ENCODE data around the gene LOXHD1. TPM values are rescaled to one million over a fixed set of nuclear protein-coding genes. Genes with fewer than 3 reads are reported as not detected.

Gene LOXHD1
- total and polyA plus RNA-seq, 2 of the 4 experiments (the other 2 are of a cell fraction) = not detected

- dilution Hi-C loops (cut with HindIII; ENCODE audit: low sequenced_read_pairs, unreplicated experiment) (no loop called here), in situ Hi-C loops (cut with MboI; ENCODE audit: low sequenced_read_pairs) (no loop called here)
Measured at GRCh38 chr18:46559946-46560670, 96.9 kb downstream of the LOXHD1 start.

More at GRCh38 chr18:46559946-46560670, 96.9 kb downstream of the LOXHD1 start:
- Histone ChIP-seq H3K4me1 (ENCODE audit: control insufficient read depth, insufficient read depth, low read length) (no peaks in the 10 kb centered on the region), H3K18ac (ENCODE audit: low read depth, low read length) (no peak overlapping the region), H2AFZ (replicated peaks; ENCODE audit: low read length, poor library complexity) (no peak overlapping the region), H3K27me3 (ENCODE audit: control insufficient read depth, insufficient read depth, low read length) (no peaks in the 10 kb centered on the region), H3K36me3 (ENCODE audit: control insufficient read depth, insufficient read depth, low read length) (no peaks in the 10 kb centered on the region), H2BK15ac (ENCODE audit: low read depth, low read length) (no peak overlapping the region), H4K20me1 (ENCODE audit: insufficient read depth, low read length) (no peaks in the 10 kb centered on the region), H3K79me1 (ENCODE audit: low read depth in 1 of 2, low read length in 2 of 2) (no peaks in the 10 kb centered on the region), H3K14ac (replicated peaks; ENCODE audit: low read depth, low read length) (no peak overlapping the region), H2BK5ac (ENCODE audit: low read depth, low read length, poor library complexity, severe bottlenecking) (no peak overlapping the region), H3K9me3 (ENCODE audit: control insufficient read depth, insufficient read depth, low read length) (no peaks in the 10 kb centered on the region), H3K4ac (ENCODE audit: low read depth, low read length) (no peak overlapping the region), H2AK5ac (ENCODE audit: low read depth, low read length) (no peak overlapping the region), H3K9me1 (ENCODE audit: insufficient read depth, low read length) (no peaks in the 10 kb centered on the region), H3K4me3 (ENCODE audit: insufficient read depth, low read depth, low read length) (no peak overlapping the region), H3K27ac (ENCODE audit: insufficient read depth, low read length) (no peak overlapping the region), H2AK9ac (replicated peaks; ENCODE audit: low read depth, low read length, poor library complexity) (no peak overlapping the region), H3K56ac (ENCODE audit: extremely low read depth, insufficient read depth, low read length) (no peak overlapping the region), H2BK20ac (ENCODE audit: low read depth, low read length) (no peak overlapping the region), H4K91ac (ENCODE audit: insufficient read depth, low read depth, low read length) (no peak overlapping the region), H4K5ac (ENCODE audit: low read depth, low read length) (no peak overlapping the region), H2BK120ac (ENCODE audit: low read depth, low read length) (no peak overlapping the region), H3K4me2 (ENCODE audit: low read depth, low read length) (no peak overlapping the region), H3K23ac (ENCODE audit: low read depth, low read length) (no peak overlapping the region), H4K8ac (ENCODE audit: low read depth in 2 of 2, low read length in 2 of 2) (no peak overlapping the region), H3K9ac (ENCODE audit: low read depth, low read length) (no peak overlapping the region)
- BruUV-seq (replicated peaks) = no TSS peak
- intact Hi-C loops (cut with micrococcal nuclease) = no loop called here
- ATAC-seq (ENCODE audit: low read depth) (no peak), DNase-seq (no peak)
- no peak for TF ChIP-seq BHLHE40 (IDR thresholded peaks at IDR 0.05; ENCODE audit: low read depth, low read length)
- no peak for TF ChIP-seq RFX5 (IDR thresholded peaks at IDR 0.05; ENCODE audit: low read depth, low read length)
- TF ChIP-seq USF2 (IDR thresholded peaks at IDR 0.05; ENCODE audit: low read depth, low read length) = no peak
- no peak for TF ChIP-seq MXI1 (IDR thresholded peaks at IDR 0.05; ENCODE audit: borderline replicate concordance, low read depth, low read length)
- no peak for TF ChIP-seq SMC3 (IDR thresholded peaks at IDR 0.05; ENCODE audit: low read depth, low read length)
- CTCF ChIA-PET = no interaction called here
- POLR2A ChIA-PET (ENCODE audit: unreplicated experiment) = no interaction called here
- 72% methylated on average over 13 of the region's 37 CpGs; no CpG with 5 or more reads in 1 of the 2 experiments for WGBS, 2 experiments (ENCODE audit: extremely low coverage in 2 of 2, insufficient read length in 1 of 2)
